Esophagus squamous epithelium (tissue), 5 donors: ENCODE measurements around the gene PADI6. TPM values are rescaled to one million over a fixed set of nuclear protein-coding genes. Genes with fewer than 3 reads are reported as not detected.
A peak's percentile ranks its signal among the peaks of the same experiment; 100 is the strongest.

Source experiments
- DNase-seq: peaks from one replicate; lab custom pipeline; 2025; lab: John Stamatoyannopoulos, UW
- H3K27ac ChIP-seq, 4 donors: fragments of 200-600 bp; sonication (generic); one replicate each; pipeline ENCODE4 v1.5.1; 2016 to 2019; ENCODE audit warnings: mild to moderate bottlenecking in 1 of 4
- H3K27me3 ChIP-seq, 4 donors: fragments of 200-600 bp; sonication (generic); 1 replicate in 3 of 4; 2 replicates in 1 of 4; pipeline versions ENCODE4 v1.5.1 to v1.6.0; 2017 to 2021; ENCODE audit warnings: antibody characterized with exemption in 1 of 4
- H3K36me3 ChIP-seq, 3 donors: fragments of 200-600 bp; sonication (generic); one replicate each; pipeline ENCODE4 v1.5.1; 2016 to 2019
- H3K4me1 ChIP-seq, 3 donors: fragments of 200-600 bp; sonication (generic); one replicate each; pipeline ENCODE4 v1.5.1; 2017 to 2019
- H3K4me3 ChIP-seq, 4 donors: fragments of 200-600 bp; sonication (generic); 1 replicate in 3 of 4; 2 replicates in 1 of 4; pipeline ENCODE4 v1.5.1; 2016 to 2019; ENCODE audit warnings: mild to moderate bottlenecking in 2 of 4, moderate library complexity in 1 of 4
- H3K9me3 ChIP-seq, 3 donors: fragments of 200-600 bp; sonication (generic); one replicate each; pipeline ENCODE4 v1.5.1; 2016 to 2019
- POLR2A ChIP-seq, 4 donors: fragments of 450-650 bp; IDR thresholded peaks; one replicate each; pipeline ENCODE4 v1.6.1; 2017; ENCODE audit warnings: antibody characterized with exemption in 4 of 4, mild to moderate bottlenecking in 4 of 4, moderate library complexity in 3 of 4
- WGBS, 2 donors: methylation state at CpG; one replicate each; pipeline ENCODE4 v1.1.5; 2018; 5-methylcytosine and 5-hydroxymethylcytosine counted together
- intact Hi-C: fragments of 100-400 bp; cut with DNase I; formaldehyde crosslinking; loops from one replicate; pipeline ENCODE4 v1.15.0; 2022
- total RNA-seq, 4 donors: library from RNA; depleted of rRNA; stranded (reverse); fragments of >200 nt; gene quantifications; one replicate each; pipeline ENCODE4 v1.1.0, GENCODE V29; 2016
- TF ChIP-seq, protein P1 (sequence below), 6 experiments: fragments of 450-650 bp in 4 of 6; fragments of 200-600 bp in 2 of 6; sonication (generic) in 2 of 6; IDR thresholded peaks; one replicate each; pipeline ENCODE4 v1.5.1; 2016 to 2019; ENCODE audit warnings: antibody characterized with exemption in 6 of 6, mild to moderate bottlenecking in 4 of 6, moderate library complexity in 4 of 6
- donor health status: DM: yes; HTN: yes; CAD: no.

The PADI6 gene
- total RNA-seq, 4 donors from 2014 or later = not detected

DNA sequence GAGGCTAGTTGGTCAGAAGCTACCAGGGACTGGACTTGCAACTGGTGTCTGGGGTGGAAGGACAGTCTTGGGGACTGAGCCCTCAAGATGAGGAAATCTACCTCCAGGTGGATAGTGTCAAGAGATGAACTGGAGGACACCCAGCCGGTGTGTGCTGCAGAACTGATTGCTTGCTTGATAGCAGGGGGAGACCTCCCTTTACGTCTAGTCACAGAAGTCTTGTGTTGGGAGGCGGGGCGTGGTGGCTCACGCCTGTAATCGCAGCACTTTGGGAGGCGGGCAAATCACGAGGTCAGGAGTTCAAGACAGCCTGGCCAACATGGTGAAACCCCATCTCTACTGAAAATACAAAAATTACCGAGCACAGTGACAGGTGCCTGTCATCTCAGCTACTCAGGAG lies 62.6 kb downstream of the PADI6 start:
- Histone ChIP-seq H3K4me3 (no peak overlapping the region), H3K4me1 (peaks cover 8 to 58% (median 9%) of the 10 kb centered on the region in 3 donors), H3K9me3 (no peaks in the 10 kb centered on the region), H3K36me3 (peaks cover 0 to 58% (median 5%) of the 10 kb centered on the region in 3 donors), H3K27me3 (no peaks in the 10 kb centered on the region), H3K27ac (no peak overlapping the region)
- 67 to 80% methylated on average over 6 to 9 of the region's 9 CpGs for WGBS, 2 donors
- DNase-seq = no peak
- TF ChIP-seq POLR2A (IDR thresholded peaks at IDR 0.05) = no peak
- TF ChIP-seq, protein P1, sequence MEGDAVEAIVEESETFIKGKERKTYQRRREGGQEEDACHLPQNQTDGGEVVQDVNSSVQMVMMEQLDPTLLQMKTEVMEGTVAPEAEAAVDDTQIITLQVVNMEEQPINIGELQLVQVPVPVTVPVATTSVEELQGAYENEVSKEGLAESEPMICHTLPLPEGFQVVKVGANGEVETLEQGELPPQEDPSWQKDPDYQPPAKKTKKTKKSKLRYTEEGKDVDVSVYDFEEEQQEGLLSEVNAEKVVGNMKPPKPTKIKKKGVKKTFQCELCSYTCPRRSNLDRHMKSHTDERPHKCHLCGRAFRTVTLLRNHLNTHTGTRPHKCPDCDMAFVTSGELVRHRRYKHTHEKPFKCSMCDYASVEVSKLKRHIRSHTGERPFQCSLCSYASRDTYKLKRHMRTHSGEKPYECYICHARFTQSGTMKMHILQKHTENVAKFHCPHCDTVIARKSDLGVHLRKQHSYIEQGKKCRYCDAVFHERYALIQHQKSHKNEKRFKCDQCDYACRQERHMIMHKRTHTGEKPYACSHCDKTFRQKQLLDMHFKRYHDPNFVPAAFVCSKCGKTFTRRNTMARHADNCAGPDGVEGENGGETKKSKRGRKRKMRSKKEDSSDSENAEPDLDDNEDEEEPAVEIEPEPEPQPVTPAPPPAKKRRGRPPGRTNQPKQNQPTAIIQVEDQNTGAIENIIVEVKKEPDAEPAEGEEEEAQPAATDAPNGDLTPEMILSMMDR (IDR thresholded peaks at IDR 0.05) = no peak
- intact Hi-C loops = no loop called here

DNA sequence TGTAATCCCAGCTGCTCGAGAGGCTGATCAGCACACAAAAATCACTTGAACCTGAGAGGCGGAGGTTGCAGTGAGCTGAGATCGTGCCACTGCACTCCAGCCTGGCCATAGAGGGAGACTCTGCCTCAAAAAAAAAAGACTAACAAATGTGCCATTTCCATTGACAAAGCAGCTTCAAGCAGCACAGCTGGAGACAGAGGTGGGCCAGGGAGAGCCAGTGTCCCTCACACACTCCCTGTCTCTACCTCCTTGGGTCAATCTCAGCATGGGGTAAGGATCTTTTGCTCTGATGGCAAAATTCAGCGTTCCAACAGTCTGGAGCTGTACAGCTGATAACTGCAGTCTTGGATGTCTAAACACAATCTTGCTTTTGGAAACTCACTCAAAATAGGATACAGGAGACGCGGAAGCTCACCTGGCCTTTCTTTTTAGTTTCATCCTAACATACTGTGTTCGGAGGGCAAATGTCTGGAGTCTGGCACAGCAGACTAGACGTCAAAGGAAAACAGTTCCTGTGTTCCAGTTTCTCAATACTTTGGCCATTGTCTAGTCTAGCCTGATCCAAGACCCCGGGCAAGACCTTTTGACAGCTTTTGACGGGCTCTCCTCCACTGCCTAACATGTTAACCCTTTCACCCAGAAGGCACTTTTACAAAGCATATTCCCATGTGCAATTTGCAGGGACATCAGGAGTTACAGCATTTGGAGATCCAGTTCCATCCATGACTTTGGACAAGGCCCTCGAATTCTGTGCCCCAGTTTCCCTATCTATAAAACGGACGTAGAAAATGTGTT lies 64.6 kb downstream of the PADI6 start:
- 45 to 47% methylated on average over 13 of the region's 13 CpGs for WGBS, 2 donors
- Histone ChIP-seq H3K27ac (peak overlapping the region; percentile 87 to 98 (median 92)), H3K4me3 (peak overlapping the region in 3 of 4 donors; percentile 83 to 94 (median 87)), H3K36me3 (peaks cover 0 to 50% (median 5%) of the 10 kb centered on the region in 3 donors), H3K4me1 (peaks cover 18 to 63% (median 22%) of the 10 kb centered on the region in 3 donors), H3K27me3 (no peaks in the 10 kb centered on the region), H3K9me3 (no peaks in the 10 kb centered on the region)
- TF ChIP-seq, protein P1 (IDR thresholded peaks at IDR 0.05) = no peak
- no peak for TF ChIP-seq POLR2A (IDR thresholded peaks at IDR 0.05)
- intact Hi-C loops = no loop called here
- no peak for DNase-seq

DNA sequence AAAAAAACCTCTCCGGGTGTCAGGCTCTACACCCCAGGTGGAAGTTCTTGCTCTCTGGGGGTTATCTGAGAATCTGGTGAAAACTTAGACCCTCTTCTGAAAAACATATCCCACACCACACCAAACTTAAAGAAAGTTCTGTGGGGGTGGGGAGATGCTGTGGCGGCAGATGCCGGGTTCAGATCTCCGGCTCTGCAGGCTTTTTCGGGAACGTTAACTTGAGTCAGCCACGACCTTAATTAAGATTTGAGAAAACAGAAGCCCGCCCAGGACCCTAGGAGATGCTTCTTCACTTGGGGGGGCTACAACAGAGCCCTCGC lies 65.2 kb downstream of the PADI6 start:
- Histone ChIP-seq H3K9me3 (no peaks in the 10 kb centered on the region), H3K4me1 (peaks cover 22 to 69% (median 28%) of the 10 kb centered on the region in 3 donors), H3K27me3 (no peaks in the 10 kb centered on the region), H3K4me3 (peak overlapping the region; percentile 51 to 94 (median 85)), H3K36me3 (peaks cover 0 to 43% (median 5%) of the 10 kb centered on the region in 3 donors), H3K27ac (peak overlapping the region; percentile 87 to 98 (median 92))
- WGBS, 2 donors = 0 to 2% methylated on average over 7 to 9 of the region's 9 CpGs
- intact Hi-C loops = no loop called here
- TF ChIP-seq, protein P1 (IDR thresholded peaks at IDR 0.05) = no peak
- no peak for TF ChIP-seq POLR2A (IDR thresholded peaks at IDR 0.05)
- DNase-seq = no peak

DNA sequence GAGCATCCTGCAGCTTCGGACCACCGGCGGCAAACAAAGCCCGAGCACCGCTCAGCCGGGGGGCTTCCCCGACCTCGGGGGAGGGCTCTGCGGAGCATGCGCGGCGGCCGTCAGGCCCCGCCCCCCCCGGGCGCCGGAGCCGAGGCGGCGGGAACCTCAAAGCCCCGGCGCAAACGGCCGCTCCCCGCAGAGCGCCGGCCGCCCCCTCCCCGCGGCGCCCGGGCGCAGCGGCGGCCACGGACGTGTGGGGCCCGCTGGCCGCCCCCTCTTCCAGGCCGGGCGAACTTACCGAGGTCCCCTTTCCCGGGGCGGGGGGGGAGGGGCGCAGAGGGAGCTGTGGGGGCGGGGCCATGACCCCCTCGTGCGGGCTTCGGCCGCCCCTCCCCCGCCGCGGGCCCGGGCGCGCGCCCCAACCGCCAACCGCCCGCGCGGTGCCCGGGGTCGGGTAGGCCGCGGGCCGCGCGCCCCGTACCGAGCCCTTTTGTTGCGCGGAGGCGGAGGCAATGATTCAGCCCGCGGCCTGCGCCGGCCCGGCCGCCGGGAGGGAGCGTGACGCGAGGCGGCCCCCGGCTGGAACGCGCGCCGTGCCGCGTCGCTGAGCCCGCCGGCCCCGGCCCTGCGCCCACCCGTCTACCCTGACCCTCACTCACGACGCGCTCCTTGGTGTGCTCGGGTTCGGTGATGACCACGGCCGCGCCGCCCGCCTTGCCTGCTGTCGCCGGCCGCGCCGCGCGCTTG lies 65.8 kb downstream of the PADI6 start:
- Histone ChIP-seq H3K4me3 (peak overlapping the region; percentile 51 to 94 (median 85)), H3K27me3 (no peaks in the 10 kb centered on the region), H3K27ac (peak overlapping the region; percentile 87 to 98 (median 92)), H3K36me3 (peaks cover 0 to 38% (median 5%) of the 10 kb centered on the region in 3 donors), H3K4me1 (peaks cover 27 to 69% (median 33%) of the 10 kb centered on the region in 3 donors), H3K9me3 (no peaks in the 10 kb centered on the region)
- TF ChIP-seq, protein P1 (IDR thresholded peaks at IDR 0.05) = no peak
- TF ChIP-seq POLR2A (IDR thresholded peaks at IDR 0.05) = peak in 1 of 4 donors; percentile 45
- DNase-seq = no peak
- no CpG with 5 or more reads among the region's 115 CpGs for WGBS, 2 donors
- intact Hi-C loops = no loop called here
